Measurements from ENCODE around the gene COA5.
"Not testable (repeated sequence)": the region's sequence is repeated elsewhere in the genome, so short reads cannot be mapped to it uniquely, and the experiment has no call there.

The COA5 gene

DNA sequence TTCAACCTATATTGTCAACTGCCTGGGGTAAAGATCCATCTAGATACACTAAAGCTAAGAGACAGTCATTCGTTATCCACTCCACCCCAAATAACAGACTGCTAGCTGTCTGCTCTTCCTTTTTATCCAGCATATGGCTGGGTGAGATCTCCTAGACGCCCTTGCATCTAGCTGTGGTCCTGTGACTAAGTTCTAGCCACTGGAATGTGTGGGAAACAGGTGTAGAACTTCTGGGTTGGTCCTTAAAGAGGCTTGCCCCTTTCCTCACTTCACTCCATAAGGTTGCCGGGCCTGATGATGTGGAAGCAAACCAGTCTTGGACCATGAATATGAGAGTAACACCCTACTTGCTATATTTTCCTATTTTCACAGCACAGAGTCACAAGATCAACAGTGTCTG lies 3.2 kb downstream of the COA5 start:
- DNase-seq: no peak

DNA sequence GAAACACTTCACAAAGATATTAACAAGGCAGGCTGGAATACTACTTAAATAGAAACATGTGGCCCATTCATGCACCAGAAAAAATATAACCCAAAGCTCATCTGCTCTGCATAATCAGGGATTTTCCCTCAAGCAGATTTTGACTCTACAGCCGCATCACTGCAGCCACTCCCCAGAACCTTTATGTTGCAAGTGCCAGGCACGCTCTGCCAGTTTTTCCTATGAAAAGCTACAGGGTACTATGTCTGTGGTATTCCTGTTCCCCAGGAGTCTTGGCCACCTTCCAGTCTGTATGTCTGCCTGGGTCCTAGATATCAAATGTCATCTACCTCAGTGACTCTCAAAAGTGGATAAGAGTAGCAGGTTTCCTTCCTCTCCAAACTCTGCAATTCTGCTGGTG lies 3.8 kb downstream of the COA5 start:
- peak in 1 of 2 experiments; percentile 25 for DNase-seq

DNA sequence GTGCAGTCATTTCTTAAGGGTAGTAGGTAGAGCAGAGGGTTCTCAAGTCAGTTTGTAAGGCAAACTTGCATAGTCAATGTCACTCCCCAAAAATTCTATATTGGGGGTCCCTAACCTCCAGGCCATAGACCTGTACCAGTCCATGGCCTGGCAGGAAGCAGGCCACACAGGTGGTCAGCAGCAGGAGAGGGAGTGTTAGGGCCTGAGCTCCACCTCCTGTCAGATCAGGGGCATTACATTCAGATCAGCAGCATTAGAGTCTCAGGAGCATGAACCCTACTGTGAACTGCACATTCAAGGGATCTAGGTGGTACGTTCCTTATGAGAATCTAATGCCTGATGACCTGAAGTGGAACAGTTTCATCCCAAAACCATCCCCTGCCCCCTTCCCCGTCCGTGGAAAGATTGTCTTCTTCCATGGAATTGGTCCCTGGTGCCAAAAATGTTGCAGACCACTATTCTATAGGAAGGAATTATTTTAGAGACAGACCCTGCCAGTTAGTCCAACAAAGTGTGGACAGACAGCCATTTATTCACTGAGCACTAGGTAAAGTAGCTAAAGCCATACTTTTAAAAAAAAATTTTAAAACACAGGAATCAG lies 6.7 kb downstream of the COA5 start:
- peak; percentile 13 to 49 for DNase-seq

DNA sequence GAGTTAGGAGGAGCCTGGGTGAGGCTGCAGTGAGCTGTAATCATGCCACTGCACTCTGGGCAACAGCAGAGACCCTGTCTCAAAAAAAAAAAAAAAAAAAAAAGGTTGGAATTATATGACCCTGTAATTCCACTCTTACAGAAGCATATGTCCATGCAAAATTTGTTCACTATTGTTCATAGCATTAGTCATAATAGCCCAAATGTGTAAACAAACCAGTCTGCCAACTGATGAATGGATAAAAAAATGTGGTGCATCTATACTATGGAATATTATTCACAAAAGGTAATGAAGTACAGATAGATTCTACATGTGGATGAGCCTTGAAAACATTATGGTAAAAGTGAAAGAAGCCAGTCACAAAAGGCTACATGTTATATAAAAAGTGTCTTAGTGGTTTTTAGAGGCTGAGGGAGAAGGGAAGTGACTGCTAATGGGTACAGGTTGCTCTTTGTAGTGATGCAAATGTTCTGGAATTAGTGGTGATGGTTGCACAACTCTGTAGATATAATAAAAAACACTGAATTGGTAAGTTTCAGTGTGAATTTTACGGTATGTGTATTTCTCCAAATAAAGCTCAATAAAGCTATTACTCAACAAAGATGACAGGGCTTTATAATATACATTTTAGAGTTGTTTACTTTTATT lies 9.4 kb downstream of the COA5 start:
- no peak for DNase-seq

DNA sequence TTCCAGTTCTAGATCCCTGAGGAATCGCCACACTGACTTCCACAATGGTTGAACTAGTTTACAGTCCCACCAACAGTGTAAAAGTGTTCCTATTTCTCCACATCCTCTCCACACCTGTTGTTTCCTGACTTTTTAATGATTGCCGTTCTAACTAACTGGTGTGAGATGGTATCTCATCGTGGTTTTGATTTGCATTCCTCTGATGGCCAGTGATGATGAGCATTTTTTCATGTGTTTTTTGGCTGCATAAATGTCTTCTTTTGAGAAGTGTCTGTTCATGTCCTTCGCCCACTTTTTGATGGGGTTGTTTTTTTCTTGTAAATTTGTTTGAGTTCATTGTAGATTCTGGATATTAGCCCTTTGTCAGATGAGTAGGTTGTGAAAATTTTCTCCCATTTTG lies 13.6 kb downstream of the COA5 start:
- DNase-seq: not testable (repeated sequence)

DNA sequence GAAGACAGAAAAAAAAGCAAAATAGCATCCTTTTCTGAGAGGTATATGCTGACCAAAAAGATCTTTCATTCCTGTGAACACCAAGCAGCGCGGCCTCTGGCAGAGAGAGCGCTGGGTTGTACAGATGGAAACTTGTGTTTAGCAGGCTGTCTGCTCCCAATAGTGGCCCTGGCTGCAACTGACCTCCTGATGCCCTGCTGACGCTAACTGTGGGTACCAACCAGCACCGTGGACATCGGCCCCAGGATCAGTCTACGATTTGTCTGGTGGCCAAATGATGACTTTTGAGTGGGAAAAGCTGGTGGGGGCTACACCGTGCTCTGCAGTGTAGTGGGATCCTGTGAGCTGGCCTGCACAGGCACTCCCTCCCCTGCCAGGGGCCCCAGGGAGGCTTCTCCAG lies 15.7 kb downstream of the COA5 start:
- DNase-seq: no peak

DNA sequence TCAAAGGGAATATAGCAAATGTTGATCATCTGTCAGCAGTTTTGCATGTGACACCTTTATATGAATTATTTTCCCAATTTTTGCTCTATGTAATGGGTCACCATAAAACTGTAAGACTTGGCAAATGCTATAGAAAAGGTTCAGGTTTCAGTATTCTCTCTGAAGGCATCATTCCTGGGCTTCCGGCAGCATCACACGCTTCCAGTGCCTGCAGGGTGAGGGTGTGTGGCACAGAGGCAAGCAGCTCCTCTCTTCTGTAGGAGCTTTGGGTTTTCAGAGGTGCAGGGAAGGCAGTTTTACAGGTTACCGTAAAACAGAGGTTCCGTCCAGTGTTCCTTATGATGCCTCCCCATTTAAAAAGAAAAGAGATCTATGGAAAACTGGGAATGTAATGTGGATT lies 18.8 kb downstream of the COA5 start:
- DNase-seq: no peak

DNA sequence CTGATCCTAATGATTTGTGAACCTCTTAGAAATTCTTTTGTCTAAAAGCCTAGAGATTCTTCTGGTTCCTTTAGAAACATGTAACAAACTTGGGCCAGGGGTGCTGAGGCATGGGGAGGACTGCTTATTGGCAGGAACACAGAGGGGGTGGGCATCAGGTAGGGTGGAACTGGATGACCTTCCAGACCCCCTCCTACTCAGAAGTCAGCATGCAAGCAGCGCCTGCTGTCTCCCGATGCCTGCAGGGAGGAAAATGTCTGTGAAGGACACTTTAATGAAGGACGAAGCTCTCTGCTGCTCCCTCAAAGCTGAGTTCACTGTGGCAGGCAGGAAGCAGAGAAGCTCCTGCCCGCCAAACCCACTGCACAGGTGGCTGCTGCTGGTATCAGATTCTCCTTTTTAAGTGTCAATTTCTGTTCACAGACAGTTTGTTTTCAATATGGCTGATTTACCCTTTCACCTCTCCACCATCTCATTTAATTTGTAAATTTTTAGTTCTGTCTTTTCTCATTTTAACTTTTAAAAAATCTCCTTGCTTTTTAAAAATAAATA lies 19.4 kb downstream of the COA5 start:
- DNase-seq: no peak

DNA sequence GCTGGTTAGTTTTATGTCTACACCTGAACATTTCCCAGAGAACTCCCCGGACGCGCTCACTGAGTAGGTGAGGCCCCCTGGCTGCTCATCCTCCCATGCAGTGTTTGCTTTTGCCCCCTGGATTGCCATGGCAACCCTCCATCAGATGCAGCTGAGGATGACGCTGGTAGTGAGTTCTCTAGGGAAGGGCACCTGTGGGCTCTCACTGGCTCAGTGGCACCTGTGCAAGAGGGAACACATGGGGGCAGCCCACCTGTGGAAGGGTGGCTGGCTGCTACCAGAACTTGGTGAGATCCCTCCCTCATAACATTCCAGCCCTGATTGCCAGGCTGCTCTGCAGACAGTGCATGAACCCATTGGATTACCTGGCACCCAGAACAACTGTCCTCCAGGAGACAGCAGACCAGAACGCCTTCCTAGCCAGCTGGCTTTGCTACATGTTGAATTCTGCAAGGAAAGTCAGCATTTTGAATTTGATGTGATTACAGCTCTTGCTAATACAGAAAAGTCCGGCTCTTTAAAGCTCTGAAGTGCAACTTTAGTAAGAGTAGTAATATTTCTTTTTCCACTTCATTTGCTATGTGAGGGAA lies 21.7 kb downstream of the COA5 start:
- DNase-seq: no peak

DNA sequence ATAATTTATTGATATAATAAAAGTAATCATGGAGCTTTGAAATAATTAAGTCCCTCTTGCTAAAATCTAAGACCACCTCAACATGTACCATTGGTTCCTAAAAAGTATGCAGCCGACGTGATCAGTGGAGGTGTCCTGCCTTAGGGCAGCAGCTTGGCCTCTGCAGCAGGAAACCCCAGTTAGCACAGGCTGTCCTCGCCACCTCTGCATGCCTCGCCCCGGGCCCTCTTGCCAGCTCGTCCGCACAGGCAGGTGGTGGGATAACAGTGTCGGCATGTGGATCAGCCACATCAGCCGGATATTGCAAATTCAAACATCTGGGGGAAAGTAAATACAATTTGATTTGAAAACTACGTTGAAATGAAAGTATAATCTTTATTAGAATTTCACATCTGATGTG lies 22.9 kb downstream of the COA5 start:
- DNase-seq: no peak

DNA sequence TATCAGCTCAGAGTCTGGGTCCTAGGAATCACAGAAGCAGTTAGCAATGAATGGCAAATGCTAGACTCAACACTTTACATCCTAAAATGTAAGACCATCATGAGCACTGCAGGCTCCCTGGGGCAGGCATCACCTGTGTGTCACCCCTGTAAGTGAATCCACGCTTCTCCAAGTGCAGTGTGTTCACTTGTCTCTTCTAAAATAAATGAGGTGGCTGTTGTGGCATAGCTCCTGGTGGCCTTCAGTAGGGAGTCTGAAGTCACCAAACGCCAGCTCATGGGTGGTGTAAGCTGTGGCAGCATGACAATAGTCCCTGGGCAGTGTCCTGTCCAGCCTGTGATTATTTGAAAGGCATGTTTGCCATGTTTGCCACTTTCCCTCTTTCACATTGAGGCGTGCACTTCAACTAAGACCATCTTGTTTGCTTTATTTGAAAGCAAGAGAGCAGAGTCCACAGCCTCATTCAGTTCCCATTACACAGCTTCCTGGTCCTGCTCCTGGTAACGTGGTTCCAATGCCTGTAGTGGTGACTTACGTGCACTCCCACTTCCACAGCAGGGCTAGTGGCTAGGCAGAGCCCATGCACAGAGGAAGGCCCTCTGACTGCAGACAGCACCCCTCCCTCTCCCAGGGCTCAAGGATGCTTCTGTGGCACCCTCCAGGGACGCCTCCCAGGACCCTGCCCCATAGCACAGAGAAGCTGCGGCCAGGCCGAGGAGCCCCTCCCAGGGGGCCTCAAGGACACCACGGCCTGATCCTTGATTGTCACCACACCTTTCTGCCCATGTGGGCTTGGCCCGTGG lies 24.3 kb downstream of the COA5 start:
- DNase-seq: no peak

DNA sequence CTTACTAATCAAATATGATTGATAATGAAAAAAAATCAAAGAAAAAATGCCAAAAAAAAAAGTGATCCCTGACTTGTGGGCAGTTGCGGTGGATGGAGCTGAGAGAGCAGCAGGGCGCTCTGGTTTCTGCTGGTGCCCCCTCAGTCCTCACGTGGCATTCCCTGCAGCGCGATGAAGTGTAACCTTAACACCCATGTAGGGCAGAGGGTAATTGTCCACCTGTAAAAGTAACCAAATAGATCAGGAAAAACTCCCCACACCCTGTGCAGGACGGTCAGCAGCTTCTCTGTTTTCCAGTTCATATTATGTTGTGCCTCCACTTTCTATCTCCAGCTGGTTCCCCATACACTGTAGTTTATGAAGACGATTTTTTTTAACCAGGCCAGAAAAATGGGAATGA lies 25.0 kb downstream of the COA5 start:
- DNase-seq: no peak

DNA sequence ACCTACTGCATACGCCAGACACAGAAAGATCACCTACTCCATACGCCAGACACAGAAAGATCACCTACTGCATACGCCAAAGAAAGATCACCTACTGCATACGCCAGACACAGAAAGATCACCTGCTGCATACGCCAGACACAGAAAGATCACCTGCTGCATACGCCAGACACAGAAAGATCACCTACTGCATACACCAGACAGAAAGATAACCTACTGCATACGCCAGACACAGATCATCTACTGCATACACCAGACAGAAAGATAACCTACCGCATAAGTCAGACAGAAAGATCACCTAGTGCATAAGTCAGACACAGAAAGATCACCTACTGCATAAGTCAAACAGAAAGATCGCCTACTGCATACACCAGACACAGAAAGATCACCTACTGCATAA lies 25.8 kb downstream of the COA5 start:
- DNase-seq: no peak

DNA sequence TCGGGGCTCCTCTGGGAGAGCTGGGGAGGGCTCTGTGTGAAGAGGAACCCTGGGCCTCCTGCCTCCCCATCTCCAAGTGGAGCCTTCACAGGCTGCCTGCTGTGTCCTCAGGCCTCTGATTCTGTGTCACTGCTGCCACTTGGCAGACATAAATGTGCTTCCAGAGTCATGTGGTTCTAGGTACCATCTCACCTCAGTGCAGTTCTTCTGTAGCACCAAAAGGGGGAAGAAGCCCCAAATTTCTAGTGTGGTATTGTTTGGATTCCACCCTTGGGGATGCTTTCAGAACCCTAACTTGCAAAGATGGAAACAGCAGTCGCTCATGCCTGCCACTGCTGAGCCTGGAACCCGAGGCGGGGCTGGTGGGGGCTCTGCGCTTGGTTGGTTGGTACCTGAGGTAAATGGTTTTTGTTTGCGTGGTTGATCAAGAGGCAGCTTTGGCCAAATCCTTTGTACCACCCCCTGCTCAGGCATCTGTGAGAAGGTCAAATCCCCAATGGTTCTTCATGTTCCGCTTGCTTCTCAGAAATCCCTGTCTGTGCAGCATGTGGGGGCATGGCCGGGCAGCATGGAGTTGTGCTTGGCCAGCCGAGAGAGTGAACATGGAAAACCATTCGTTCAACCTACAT lies 27.5 kb downstream of the COA5 start:
- DNase-seq: no peak

DNA sequence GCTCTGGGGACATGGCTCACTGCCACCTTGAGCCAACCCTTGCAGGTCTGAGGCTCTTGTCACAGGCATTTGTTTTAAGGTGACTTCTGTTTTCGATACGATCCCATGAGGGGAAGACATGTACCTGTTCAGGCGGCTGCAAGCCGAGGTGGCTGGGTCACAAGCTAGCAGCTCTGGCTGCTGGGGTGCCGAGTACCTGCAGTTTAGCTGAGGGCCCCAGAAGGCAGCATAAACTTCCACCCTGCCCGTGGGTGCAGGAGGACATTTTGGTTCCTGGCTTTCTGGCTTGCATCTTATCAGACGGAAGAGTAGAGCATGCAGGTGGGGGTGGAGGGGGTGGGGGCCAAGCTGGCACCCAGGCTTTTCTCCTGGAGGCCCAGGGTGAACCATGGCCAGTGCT lies 28.4 kb downstream of the COA5 start:
- DNase-seq: no peak

DNA sequence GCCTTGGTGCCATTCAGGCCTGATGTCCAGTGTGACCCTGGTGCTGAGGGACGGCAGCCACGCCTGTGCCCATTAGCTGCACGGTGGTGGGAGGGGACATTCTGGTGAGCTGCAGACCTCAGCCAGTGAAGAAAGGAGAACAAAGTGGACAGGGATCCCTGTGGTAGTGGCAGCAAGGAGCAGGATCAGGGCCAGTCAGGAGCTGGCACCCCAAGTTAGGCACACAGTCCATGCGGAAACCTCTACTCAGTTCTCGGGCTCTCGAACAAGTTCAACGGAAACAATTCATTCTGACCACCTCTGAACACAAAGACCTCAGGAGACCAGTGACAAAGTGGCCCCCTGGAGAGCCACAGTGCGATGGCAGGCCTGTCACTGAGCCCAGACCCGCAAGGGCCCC lies 30.1 kb downstream of the COA5 start:
- no peak for DNase-seq

DNA sequence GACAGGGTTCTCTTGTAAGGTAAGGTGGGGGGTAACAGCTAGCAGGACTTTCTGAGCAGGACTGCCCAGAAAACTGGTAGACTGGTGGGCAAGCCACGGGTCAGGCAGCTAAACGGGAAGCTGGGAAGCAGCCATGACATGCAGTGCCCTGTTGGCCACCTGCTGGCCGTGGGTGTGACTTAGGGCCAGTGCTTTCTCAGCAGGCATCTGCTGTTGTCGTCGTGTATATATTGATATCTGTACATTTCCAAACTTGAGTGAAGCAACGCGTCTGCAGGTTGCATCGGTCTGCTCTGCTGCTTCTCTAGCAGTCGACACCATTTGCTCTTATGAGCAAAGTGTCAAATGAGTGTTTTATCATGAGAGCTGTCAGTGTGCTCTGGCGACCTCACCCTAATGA lies 31.0 kb downstream of the COA5 start:
- no peak for DNase-seq

DNA sequence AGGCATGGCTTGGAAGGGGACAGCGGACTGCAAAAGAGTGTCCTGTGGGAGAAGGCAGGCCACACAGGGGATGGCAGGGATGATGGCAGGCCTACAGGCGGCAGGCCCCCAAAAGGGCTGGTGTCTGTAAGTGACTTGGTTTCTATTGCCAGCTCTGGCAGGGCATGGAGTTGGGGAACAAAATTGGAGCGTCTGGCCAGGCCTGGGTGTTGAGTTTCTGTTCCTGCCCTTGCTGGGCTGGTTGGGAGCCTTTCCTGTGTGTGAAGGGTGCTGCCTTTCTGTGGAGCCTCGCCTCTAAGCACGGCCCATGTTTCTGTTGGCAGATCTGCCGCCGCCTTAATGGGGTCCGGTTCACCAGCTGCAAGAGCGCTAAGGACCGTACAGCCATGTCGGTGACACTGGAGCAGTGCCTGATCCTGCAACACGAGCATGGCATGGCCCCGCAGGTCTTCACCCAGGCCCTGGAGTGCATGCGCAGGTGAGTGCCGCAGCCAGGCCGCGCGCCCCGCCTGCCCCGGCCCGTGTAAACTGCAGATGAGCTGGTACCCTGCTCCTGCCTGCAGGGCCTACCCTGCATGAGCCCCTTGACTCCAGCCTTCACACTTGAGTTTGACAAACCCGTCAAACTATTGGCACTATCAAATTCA lies 31.5 kb downstream of the COA5 start:
- no peak for DNase-seq

DNA sequence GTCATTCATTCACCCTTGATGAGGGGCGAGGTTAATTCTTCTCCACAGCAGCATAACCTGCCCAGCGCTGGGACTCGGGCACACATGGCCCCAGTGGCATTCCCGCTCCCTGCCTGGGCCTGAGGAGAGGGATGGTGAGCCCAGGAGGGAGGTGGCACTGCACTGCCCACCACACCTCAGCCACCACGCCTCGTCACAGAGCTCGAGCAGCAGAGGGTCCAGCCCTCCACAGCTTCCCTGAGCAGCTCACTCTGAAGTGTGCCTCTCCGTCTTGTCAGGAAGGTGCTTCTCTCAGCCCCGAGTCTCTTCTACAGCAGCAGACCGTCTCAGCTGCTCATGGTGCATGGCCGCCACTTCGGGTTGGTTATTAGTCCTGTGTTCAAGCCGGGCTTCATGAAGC lies 34.9 kb downstream of the COA5 start:
- DNase-seq: no peak

DNA sequence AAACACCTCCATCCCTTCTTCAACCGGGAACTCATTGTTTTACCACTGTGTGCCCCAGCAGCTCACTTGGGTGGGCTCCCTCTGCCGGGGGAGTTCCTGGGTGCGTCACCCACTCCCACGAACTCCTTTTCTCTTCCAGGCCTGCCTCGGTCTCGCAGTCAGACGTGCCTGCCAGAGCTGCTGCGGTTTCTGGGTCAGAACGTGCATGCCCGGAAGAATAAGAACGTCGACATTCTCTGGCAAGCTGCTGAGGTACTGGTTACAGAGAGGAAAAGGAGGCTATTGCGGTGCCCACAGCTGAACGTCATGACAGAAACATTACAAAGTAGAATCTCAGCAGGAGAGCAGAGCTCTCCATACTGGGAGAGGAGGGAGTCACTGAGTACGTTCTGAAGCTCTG lies 35.6 kb downstream of the COA5 start:
- DNase-seq: no peak

DNA sequence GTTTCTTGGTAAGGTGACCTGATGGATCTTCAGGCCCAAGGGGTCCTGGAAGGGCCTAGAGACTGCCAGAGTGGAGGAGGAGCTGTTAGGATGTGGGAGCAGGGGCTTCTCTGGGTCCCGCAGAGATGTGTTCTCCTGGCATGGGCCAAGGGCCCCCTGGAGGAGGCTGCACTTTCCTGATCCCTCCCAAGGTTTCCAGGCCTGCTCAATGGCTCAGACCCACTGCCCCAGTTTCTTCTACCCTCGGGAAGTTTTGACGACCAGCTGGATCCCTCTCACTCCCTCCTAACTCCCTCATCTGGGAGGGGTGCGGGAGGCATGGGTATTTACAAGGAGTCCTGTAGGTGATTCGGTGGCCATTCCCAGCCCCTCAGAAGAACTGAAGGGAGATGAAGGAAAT lies 36.1 kb downstream of the COA5 start:
- no peak for DNase-seq

DNA sequence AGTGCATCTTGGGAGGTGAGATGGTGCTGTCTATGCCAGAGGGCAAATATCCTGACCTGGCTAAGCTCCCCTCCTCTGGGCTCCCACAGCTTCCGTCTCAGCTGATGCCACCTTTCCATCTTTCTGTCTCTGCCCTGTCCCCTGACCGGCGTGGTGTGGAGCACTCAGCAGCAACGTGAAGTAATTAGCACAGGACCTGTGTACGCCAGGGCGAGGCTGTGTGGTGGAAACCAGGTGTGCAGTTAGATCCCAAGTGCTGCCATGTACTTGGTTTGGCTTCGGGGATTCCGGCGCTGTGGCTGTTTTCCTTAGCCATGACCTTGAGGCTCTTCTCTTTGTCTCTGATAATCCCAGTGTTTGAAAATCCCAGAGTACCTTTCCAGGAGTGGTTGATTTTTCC lies 36.5 kb downstream of the COA5 start:
- DNase-seq: no peak

Measured in NCI-H2081 (cell line).